ENCODE measurements around the gene SLC6A6. TPM values are rescaled to one million over a fixed set of nuclear protein-coding genes. Genes with fewer than 3 reads are reported as not detected.

Gene SLC6A6
- total and polyA plus RNA-seq, 10 of the 15 experiments (the other 5 are each of a cell fraction or from before 2014, with no cell fraction given) = 5.6 to 47.0 (median 20.2) TPM

DNA sequence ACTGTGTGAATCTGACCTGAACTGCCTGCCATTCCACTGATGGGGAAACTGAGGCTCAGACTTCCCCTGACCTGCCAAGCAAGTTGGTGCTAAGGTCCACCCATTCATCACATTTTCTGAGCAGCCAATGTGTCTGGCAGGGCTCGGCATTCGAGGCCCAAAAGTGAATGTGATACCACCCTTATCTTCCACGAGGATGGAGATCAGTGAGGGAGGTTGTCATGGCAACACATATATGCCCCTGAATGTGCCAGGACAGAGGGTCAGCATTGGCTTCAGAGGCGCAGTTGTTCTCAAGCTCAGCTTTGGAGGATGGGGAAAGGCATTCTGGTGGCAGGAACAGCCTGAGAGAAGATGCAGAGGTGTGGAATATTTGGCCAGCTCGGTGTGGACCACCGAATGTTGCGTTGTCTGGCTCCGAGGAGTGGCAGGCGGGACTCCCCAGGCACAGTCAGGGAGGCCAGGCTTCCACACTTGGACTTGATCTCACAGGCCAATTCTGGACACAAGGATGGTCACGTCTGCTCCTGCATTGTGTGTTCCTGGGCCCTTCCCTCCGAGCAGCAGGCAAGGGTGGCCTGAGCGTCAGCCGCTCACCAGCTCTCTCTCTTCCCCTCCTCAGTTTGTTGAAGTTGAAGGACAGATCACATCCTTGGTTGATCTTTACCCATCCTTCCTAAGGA lies 74.3 kb downstream of the SLC6A6 start (continued):
- TF ChIP-seq, protein P1, sequence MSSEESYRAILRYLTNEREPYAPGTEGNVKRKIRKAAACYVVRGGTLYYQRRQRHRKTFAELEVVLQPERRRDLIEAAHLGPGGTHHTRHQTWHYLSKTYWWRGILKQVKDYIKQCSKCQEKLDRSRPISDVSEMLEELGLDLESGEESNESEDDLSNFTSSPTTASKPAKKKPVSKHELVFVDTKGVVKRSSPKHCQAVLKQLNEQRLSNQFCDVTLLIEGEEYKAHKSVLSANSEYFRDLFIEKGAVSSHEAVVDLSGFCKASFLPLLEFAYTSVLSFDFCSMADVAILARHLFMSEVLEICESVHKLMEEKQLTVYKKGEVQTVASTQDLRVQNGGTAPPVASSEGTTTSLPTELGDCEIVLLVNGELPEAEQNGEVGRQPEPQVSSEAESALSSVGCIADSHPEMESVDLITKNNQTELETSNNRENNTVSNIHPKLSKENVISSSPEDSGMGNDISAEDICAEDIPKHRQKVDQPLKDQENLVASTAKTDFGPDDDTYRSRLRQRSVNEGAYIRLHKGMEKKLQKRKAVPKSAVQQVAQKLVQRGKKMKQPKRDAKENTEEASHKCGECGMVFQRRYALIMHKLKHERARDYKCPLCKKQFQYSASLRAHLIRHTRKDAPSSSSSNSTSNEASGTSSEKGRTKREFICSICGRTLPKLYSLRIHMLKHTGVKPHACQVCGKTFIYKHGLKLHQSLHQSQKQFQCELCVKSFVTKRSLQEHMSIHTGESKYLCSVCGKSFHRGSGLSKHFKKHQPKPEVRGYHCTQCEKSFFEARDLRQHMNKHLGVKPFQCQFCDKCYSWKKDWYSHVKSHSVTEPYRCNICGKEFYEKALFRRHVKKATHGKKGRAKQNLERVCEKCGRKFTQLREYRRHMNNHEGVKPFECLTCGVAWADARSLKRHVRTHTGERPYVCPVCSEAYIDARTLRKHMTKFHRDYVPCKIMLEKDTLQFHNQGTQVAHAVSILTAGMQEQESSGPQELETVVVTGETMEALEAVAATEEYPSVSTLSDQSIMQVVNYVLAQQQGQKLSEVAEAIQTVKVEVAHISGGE (CRISPR knock-in tag; IDR thresholded peaks at IDR 0.05) = no peak
- TF ChIP-seq ZNF622 (IDR thresholded peaks at IDR 0.05) (no peak), RFX5 (IDR thresholded peaks at IDR 0.05; ENCODE audit: low read depth, low read length) (no peak), TAF1 (IDR thresholded peaks at IDR 0.05; ENCODE audit: borderline replicate concordance, low read depth, low read length) (no peak), NR2C2 (IDR thresholded peaks at IDR 0.05; ENCODE audit: borderline replicate concordance, control insufficient read depth, insufficient read length, low read depth) (no peak), SRF (IDR thresholded peaks at IDR 0.05; ENCODE audit: low read depth in 2 of 2, low read length in 2 of 2) (no peak), SIN3A (IDR thresholded peaks at IDR 0.05; ENCODE audit: low read depth, low read length) (no peak), NFYB (IDR thresholded peaks at IDR 0.05; ENCODE audit: insufficient read depth, low read depth, low read length) (no peak)

Data from GM12878 (cell line).